NCI-H1105 (cell line): ENCODE measurements around the gene STX8.

Experiments used
- DNase-seq: peaks from one replicate; lab custom pipeline; 2025; lab: John Stamatoyannopoulos, UW

Gene STX8

GRCh38 chr17:9226794-9227135 lies 348.9 kb downstream of the STX8 start:
- no peak for DNase-seq

- DNase-seq: no peak
Observed at GRCh38 chr17:9226130-9226793, 349.4 kb downstream of the STX8 start.

- no peak for DNase-seq
Observed at GRCh38 chr17:9225305-9226101, 350.1 kb downstream of the STX8 start.

GRCh38 chr17:9224485-9224884 lies 351.1 kb downstream of the STX8 start:
- DNase-seq: no peak

- no peak for DNase-seq
Observed at GRCh38 chr17:9223531-9223930, 352.1 kb downstream of the STX8 start.

GRCh38 chr17:9221922-9222180 lies 353.8 kb downstream of the STX8 start:
- no peak for DNase-seq

GRCh38 chr17:9221147-9221921 lies 354.3 kb downstream of the STX8 start:
- DNase-seq: no peak

- DNase-seq: no peak
Observed at GRCh38 chr17:9220398-9221146, 355.0 kb downstream of the STX8 start.

GRCh38 chr17:9219631-9220397 lies 355.8 kb downstream of the STX8 start:
- no peak for DNase-seq

GRCh38 chr17:9218911-9219310 lies 356.7 kb downstream of the STX8 start:
- DNase-seq: no peak

- no peak for DNase-seq
Observed at GRCh38 chr17:9218064-9218635, 357.5 kb downstream of the STX8 start.

GRCh38 chr17:9217151-9218056 lies 358.2 kb downstream of the STX8 start:
- no peak for DNase-seq

- DNase-seq: no peak
Observed at GRCh38 chr17:9215465-9215864, 360.2 kb downstream of the STX8 start.

- DNase-seq: no peak
Observed at GRCh38 chr17:9213303-9213640, 362.3 kb downstream of the STX8 start.

GRCh38 chr17:9212376-9213302 lies 363.0 kb downstream of the STX8 start:
- no peak for DNase-seq

- DNase-seq: no peak
Observed at GRCh38 chr17:9211133-9211765, 364.4 kb downstream of the STX8 start.

GRCh38 chr17:9209781-9210370 lies 365.7 kb downstream of the STX8 start:
- DNase-seq: no peak

- DNase-seq: no peak
Observed at GRCh38 chr17:9209347-9209746, 366.3 kb downstream of the STX8 start.
